OCI-LY7 (cell line): ENCODE results near the gene PDPN.

Source experiments
- EZH2phosphoT487 ChIP-seq: fragments of 200-600 bp; sonication (generic); IDR thresholded peaks from 2 replicates; pipeline ENCODE4 v1.6.1; 2018; ENCODE audit warnings: low read depth, borderline replicate concordance, mild to moderate bottlenecking, mixed run types, antibody characterized with exemption, low read length, moderate library complexity, mixed read lengths
- TF ChIP-seq, protein P1 (sequence below): fragments of 200-600 bp; sonication (generic); conservative IDR thresholded peaks from 2 replicates; pipeline ENCODE4 v1.5.1; 2014; ENCODE audit warnings: mild to moderate bottlenecking, antibody characterized with exemption, low read length, moderate library complexity, mixed read lengths

DNA sequence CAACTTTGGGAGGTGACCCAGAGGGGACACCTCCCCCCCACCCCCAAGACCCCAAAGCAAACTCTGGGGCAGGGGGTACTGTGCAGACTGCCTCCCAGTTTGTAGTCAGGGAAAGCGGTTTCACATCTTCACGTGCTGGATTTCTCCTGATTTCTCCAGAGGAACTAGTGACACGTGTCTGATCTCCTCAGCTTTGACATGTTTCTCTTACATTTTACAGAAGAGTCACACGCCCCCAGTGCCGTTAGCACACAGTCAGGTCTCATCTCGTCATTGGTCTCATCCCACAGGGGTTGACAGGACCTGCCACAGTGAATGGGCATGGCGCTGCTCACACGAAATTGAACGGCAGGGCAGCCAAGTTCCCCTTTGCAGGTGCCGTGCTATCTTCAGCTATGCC is 11.8 kb downstream of the PDPN start:
- TF ChIP-seq, protein P1, sequence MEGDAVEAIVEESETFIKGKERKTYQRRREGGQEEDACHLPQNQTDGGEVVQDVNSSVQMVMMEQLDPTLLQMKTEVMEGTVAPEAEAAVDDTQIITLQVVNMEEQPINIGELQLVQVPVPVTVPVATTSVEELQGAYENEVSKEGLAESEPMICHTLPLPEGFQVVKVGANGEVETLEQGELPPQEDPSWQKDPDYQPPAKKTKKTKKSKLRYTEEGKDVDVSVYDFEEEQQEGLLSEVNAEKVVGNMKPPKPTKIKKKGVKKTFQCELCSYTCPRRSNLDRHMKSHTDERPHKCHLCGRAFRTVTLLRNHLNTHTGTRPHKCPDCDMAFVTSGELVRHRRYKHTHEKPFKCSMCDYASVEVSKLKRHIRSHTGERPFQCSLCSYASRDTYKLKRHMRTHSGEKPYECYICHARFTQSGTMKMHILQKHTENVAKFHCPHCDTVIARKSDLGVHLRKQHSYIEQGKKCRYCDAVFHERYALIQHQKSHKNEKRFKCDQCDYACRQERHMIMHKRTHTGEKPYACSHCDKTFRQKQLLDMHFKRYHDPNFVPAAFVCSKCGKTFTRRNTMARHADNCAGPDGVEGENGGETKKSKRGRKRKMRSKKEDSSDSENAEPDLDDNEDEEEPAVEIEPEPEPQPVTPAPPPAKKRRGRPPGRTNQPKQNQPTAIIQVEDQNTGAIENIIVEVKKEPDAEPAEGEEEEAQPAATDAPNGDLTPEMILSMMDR: no peak
- TF ChIP-seq EZH2phosphoT487: no peak
